ENCODE measurements around the gene IGF2BP3.

- TF ChIP-seq SUZ12 (IDR thresholded peaks at IDR 0.05; ENCODE audit: extremely low read depth, insufficient read depth, insufficient read length) (no peak), YY1 (IDR thresholded peaks at IDR 0.05; ENCODE audit: insufficient read depth, insufficient read length) (no peak)
These were observed 187.2 kb downstream of the IGF2BP3 start for GRCh38 chr7:23283086-23283485.

Measured in NT2/D1 (cell line).